ENCODE results near the gene GJA4. TPM values are rescaled to one million over a fixed set of nuclear protein-coding genes. Genes with fewer than 3 reads are reported as not detected.

Gene GJA4
- total RNA-seq, 2 donors from 2014 or later: 2.3 to 3.5 TPM

DNA sequence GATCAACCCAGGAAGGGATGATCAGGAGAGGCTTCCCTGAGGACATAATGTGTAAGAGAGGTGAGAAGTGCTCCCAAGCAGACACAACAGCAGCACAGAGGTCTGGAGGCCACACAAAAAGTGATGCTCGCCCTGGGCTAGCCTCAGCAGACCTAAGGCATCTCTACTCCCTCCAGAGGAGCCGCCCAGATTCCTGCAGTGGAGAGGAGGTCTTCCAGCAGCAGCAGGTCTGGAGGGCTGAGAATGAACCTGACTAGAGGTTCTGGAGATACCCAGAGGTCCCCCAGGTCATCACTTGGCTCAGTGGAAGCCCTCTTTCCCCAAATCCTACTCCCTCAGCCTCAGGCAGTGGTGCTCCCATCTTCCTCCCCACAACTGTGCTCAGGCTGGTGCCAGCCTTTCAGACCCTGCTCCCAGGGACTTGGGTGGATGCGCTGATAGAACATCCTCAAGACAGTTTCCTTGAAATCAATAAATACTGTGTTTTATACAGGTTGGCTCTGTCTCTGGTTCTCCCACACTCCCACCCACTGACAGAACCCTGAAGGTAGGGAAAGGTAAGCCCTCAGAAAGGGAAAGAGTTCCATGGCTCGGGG is 6.8 kb upstream of the GJA4 start:
- intact Hi-C loops (cut with DNase I): loop anchor here (2.0 to 5.0 kb wide), 2 partner anchors 67 to 81 kb away; no protein-coding TSS in a partner anchor
- no peaks in the 10 kb centered on the region for H3K36me3 ChIP-seq
- H3K9ac ChIP-seq (ENCODE audit: low read depth in 2 of 2, low read length in 2 of 2): no peak overlapping the region
- no peaks in the 10 kb centered on the region for H3K9me3 ChIP-seq
- no peak overlapping the region for H3K4me3 ChIP-seq
- TF ChIP-seq, protein P1, sequence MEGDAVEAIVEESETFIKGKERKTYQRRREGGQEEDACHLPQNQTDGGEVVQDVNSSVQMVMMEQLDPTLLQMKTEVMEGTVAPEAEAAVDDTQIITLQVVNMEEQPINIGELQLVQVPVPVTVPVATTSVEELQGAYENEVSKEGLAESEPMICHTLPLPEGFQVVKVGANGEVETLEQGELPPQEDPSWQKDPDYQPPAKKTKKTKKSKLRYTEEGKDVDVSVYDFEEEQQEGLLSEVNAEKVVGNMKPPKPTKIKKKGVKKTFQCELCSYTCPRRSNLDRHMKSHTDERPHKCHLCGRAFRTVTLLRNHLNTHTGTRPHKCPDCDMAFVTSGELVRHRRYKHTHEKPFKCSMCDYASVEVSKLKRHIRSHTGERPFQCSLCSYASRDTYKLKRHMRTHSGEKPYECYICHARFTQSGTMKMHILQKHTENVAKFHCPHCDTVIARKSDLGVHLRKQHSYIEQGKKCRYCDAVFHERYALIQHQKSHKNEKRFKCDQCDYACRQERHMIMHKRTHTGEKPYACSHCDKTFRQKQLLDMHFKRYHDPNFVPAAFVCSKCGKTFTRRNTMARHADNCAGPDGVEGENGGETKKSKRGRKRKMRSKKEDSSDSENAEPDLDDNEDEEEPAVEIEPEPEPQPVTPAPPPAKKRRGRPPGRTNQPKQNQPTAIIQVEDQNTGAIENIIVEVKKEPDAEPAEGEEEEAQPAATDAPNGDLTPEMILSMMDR (IDR thresholded peaks at IDR 0.05): no peak
- H3K27me3 ChIP-seq: peaks cover 12% of the 10 kb centered on the region
- DNase-seq: no peak
- H3K27ac ChIP-seq: no peak overlapping the region
- no peaks in the 10 kb centered on the region for H3K4me1 ChIP-seq

DNA sequence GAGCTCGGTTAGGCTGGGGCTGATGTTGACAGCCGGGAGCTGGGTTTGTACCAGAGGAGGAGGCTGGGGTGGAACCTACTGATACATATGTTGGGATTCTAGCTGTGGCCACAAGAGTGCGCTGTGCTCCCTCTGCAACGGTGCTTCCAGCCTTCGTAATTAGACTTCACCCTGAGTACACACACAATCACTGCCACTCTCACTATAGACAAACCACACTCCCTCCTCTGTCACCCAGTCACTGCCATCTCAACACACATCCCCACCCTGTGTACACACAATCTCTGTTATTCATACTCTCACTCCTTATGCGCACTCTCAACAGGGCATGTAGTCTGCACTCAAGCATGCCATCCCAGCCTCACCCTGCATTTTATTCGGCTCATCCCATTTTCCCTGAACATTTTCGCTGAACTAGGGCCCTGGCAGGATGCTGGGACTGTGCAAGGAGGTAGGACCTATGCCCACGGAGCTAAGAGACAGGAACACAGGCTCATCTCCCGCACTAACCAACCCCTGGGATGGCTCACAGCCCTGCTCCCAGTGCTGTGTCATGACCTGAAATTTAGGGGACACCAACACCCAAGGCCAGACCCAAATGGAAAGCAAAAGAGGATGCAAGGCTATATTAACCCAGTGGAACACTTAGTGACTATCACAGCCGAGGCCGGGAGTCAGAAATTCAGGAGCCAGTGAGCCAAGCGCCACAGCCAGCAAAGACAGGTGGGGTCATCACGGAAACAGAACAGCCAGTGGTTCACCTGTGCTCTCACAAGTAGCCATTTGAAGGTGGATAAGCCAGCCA is 6.1 kb upstream of the GJA4 start:
- H3K27me3 ChIP-seq: peaks cover 6% of the 10 kb centered on the region
- TF ChIP-seq, protein P1 (IDR thresholded peaks at IDR 0.05): peak; percentile 77
- H3K9ac ChIP-seq (ENCODE audit: low read depth in 2 of 2, low read length in 2 of 2): no peak overlapping the region
- no peak overlapping the region for H3K4me3 ChIP-seq
- no peaks in the 10 kb centered on the region for H3K9me3 ChIP-seq
- no peak overlapping the region for H3K27ac ChIP-seq
- no peaks in the 10 kb centered on the region for H3K36me3 ChIP-seq
- no peaks in the 10 kb centered on the region for H3K4me1 ChIP-seq
- peak; percentile 87 for DNase-seq
- intact Hi-C loops (cut with DNase I): loop anchor here (2.0 to 5.0 kb wide), 2 partner anchors 66 to 81 kb away; no protein-coding TSS in a partner anchor

DNA sequence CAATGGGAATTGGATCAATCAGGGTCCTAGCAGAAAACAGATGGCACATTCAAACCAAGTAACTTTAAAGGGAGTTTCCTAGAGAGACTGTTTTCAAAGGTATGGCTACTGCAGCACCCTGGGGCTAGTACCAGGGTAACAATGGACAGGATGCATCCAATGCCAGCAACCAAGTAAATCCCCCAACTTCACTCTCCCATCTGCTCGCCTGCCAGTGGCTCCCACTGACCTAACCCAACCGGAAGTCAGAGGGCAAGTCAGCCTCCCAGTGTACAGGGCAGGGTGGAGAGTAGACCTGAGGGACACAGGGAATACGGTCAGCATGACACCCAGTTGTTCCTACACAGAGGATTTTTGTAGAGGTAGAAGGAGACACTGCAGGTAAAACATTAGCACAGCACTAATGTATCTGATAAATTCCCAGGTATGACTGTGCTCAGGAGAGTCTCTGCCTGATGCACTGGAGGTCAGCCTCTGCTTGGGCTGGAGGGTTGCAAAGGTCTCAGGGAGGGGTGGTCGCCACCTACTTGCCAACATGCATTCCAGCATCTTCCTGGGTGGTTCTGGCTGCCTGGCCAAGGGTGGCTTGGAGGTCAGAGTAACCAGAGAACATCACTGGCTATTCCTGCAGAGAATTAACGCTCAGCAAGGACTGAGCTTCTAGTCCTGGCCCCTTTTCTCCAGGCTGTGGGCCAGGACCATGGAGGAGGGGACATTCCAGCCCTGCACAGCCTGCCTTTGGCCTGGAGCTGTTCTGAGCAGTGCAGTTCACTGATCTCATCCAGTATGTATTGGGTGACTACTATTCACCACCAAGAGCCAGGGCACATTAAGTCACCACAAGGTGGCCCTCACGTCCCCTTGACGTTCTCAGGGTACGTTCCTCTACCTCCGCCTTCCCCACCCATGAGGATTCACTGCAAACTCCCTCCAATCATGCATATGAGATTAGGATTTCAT is 5.1 kb upstream of the GJA4 start:
- H3K9me3 ChIP-seq: no peaks in the 10 kb centered on the region
- no peaks in the 10 kb centered on the region for H3K4me1 ChIP-seq
- TF ChIP-seq, protein P1 (IDR thresholded peaks at IDR 0.05): peak; percentile 17
- H3K27me3 ChIP-seq: peaks cover 7% of the 10 kb centered on the region
- H3K4me3 ChIP-seq: no peak overlapping the region
- H3K9ac ChIP-seq (ENCODE audit: low read depth in 2 of 2, low read length in 2 of 2): no peak overlapping the region
- intact Hi-C loops (cut with DNase I): loop anchor here (2.0 to 5.0 kb wide), 2 partner anchors 65 to 80 kb away; no protein-coding TSS in a partner anchor
- DNase-seq: no peak
- no peaks in the 10 kb centered on the region for H3K36me3 ChIP-seq
- no peak overlapping the region for H3K27ac ChIP-seq

DNA sequence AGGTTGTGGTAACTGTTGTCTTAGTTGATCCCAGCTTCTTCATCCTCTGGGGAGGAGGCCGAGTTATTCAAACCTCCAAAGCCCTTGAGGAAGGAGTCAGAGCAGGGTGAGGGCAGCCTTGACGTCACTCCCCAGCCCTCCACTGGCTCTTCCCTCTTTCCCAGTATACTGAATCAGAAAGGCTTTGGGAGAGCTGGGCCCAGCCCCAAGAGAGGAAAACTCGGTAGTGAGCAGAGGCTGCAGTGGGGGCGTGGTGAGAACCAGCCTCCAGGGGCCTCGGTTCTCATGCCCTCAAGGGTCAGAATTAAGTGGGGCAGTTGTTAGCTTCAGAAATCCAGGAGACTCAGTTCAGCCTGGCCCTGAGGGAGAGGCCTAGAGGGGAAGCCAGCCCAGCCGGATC is 1.8 kb upstream of the GJA4 start:
- H3K9ac ChIP-seq (ENCODE audit: low read depth in 2 of 2, low read length in 2 of 2): no peak overlapping the region
- TF ChIP-seq, protein P1 (IDR thresholded peaks at IDR 0.05): no peak
- peaks cover 13% of the 10 kb centered on the region for H3K27me3 ChIP-seq
- H3K4me1 ChIP-seq: no peaks in the 10 kb centered on the region
- DNase-seq: no peak
- no peak overlapping the region for H3K4me3 ChIP-seq
- H3K27ac ChIP-seq: no peak overlapping the region
- no peaks in the 10 kb centered on the region for H3K36me3 ChIP-seq
- H3K9me3 ChIP-seq: no peaks in the 10 kb centered on the region
- intact Hi-C loops (cut with DNase I): no loop called here

DNA sequence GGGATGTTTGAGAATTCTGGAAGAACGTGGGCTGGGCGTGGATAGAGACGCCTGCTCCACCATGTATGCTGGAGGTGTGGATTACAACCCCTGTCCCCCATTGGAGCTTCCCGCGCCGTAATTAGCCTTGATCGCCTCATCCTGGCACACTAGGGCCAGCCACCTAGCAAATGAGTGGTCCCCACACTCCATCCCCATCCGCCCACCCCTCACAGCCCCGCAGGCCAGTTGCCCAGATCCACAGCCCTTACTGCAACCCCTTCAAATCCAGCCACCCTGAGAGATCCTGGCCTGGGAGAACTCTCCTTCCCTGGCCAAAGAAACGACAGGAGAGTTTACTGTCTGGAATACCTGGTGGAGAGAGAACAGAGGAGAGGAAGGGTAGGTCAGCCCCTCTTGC is 375 bp upstream of the GJA4 start:
- Histone ChIP-seq H3K36me3 (no peaks in the 10 kb centered on the region), H3K9me3 (no peaks in the 10 kb centered on the region), H3K9ac (ENCODE audit: low read depth in 2 of 2, low read length in 2 of 2) (no peak overlapping the region), H3K27ac (no peak overlapping the region), H3K4me1 (no peaks in the 10 kb centered on the region), H3K4me3 (no peak overlapping the region), H3K27me3 (peaks cover 13% of the 10 kb centered on the region)
- intact Hi-C loops (cut with DNase I): no loop called here
- no peak for DNase-seq
- TF ChIP-seq, protein P1 (IDR thresholded peaks at IDR 0.05): no peak

Measured in colonic mucosa (tissue), 4 donors.